Coronary artery (tissue), 2 donors: Measurements from ENCODE around the gene HDAC9.

Source experiments
- DNase-seq: peaks from one replicate; pipeline ENCODE4 v3.0.0-alpha.2; 2017; ENCODE audit warnings: low spot score
- H3K27ac ChIP-seq, 2 donors: fragments of 200-600 bp; sonication (generic); one replicate each; pipeline ENCODE4 v1.5.1; 2016 to 2019
- H3K4me3 ChIP-seq: fragments of 200-600 bp; sonication (generic); 2 replicates; pipeline ENCODE4 v1.5.1; 2016; ENCODE audit warnings: mild to moderate bottlenecking, moderate library complexity
- CTCF ChIP-seq: fragments of 200-600 bp; sonication (generic); IDR thresholded peaks from one replicate; pipeline ENCODE4 v1.5.1; 2019; ENCODE audit warnings: antibody characterized with exemption

Gene HDAC9

GRCh38 chr7:18530224-18531179 lies 35.0 kb downstream of the HDAC9 start:
- DNase-seq, result no peak
- Histone ChIP-seq H3K27ac (peak overlapping the region in 1 of 2 donors; percentile 9), H3K4me3 (no peak overlapping the region)
- TF ChIP-seq CTCF, result no peak

GRCh38 chr7:18531539-18531938 lies 36.0 kb downstream of the HDAC9 start:
- no peak for TF ChIP-seq CTCF
- Histone ChIP-seq H3K27ac (no peak overlapping the region), H3K4me3 (no peak overlapping the region)
- DNase-seq, result no peak

- TF ChIP-seq CTCF, result no peak
- no peak overlapping the region for H3K4me3 ChIP-seq
- H3K27ac ChIP-seq, result no peak overlapping the region
- DNase-seq, result no peak
Measured at GRCh38 chr7:18532813-18533212, 37.3 kb downstream of the HDAC9 start.

GRCh38 chr7:18534481-18534880 lies 38.9 kb downstream of the HDAC9 start:
- no peak overlapping the region for H3K4me3 ChIP-seq
- no peak overlapping the region for H3K27ac ChIP-seq
- no peak for TF ChIP-seq CTCF
- no peak for DNase-seq

- no peak for TF ChIP-seq CTCF
Measured at GRCh38 chr7:18535810-18536415, 40.4 kb downstream of the HDAC9 start.

GRCh38 chr7:18536486-18536885 lies 40.9 kb downstream of the HDAC9 start:
- no peak overlapping the region for H3K4me3 ChIP-seq
- DNase-seq, result no peak
- no peak overlapping the region for H3K27ac ChIP-seq
- no peak for TF ChIP-seq CTCF

More at GRCh38 chr7:18535810-18536415, 40.4 kb downstream of the HDAC9 start:
- no peak for DNase-seq
- no peak overlapping the region for H3K27ac ChIP-seq
- no peak overlapping the region for H3K4me3 ChIP-seq
